Epithelial cell of esophagus (primary cell): ENCODE measurements around the gene EPS15.
"Not testable (repeated sequence)": the region's sequence is repeated elsewhere in the genome, so short reads cannot be mapped to it uniquely, and the experiment has no call there.

Experiments used
- DNase-seq: peaks from one replicate; pipeline ENCODE4 v3.0.0; 2010; ENCODE audit warnings: low read depth
- H3K4me3 ChIP-seq: 2 replicates; pipeline ENCODE4 v1.5.1; 2011; ENCODE audit warnings: mild to moderate bottlenecking, low read length, control low read depth
- CTCF ChIP-seq: IDR thresholded peaks from 2 replicates; pipeline ENCODE4 v1.5.1; 2011; ENCODE audit warnings: low read depth, mild to moderate bottlenecking, low read length, control low read depth, inconsistent platforms; ENCODE audit not compliant: insufficient read depth; ENCODE audit errors: missing control alignments

The EPS15 gene

GRCh38 chr1:51472359-51472758 is 46.7 kb downstream of the EPS15 start:
- DNase-seq = no peak
- H3K4me3 ChIP-seq = no peak overlapping the region
- no peak for TF ChIP-seq CTCF

GRCh38 chr1:51469518-51469917 is 49.5 kb downstream of the EPS15 start:
- no peak for DNase-seq
- TF ChIP-seq CTCF = no peak
- H3K4me3 ChIP-seq = no peak overlapping the region

GRCh38 chr1:51464828-51465227 is 54.2 kb downstream of the EPS15 start:
- no peak for DNase-seq
- TF ChIP-seq CTCF = no peak

GRCh38 chr1:51463561-51463960 is 55.5 kb downstream of the EPS15 start:
- TF ChIP-seq CTCF = no peak
- no peak overlapping the region for H3K4me3 ChIP-seq
- DNase-seq = no peak

More at GRCh38 chr1:51464828-51465227, 54.2 kb downstream of the EPS15 start:
- H3K4me3 ChIP-seq = no peak overlapping the region

GRCh38 chr1:51462289-51462688 is 56.8 kb downstream of the EPS15 start:
- H3K4me3 ChIP-seq, DNase-seq: not testable (repeated sequence)

- no peak overlapping the region for H3K4me3 ChIP-seq
- no peak for DNase-seq
- no peak for TF ChIP-seq CTCF
Measured at GRCh38 chr1:51454554-51454953, 64.5 kb downstream of the EPS15 start.

- DNase-seq = no peak
Measured at GRCh38 chr1:51453010-51453409, 66.1 kb downstream of the EPS15 start.

GRCh38 chr1:51448844-51449454 is 70.1 kb downstream of the EPS15 start:
- DNase-seq, H3K4me3 ChIP-seq: not testable (repeated sequence)

More at GRCh38 chr1:51453010-51453409, 66.1 kb downstream of the EPS15 start:
- H3K4me3 ChIP-seq = no peak overlapping the region
- no peak for TF ChIP-seq CTCF
